HEK293 (cell line): ENCODE measurements around the gene CCDC3.
A peak's percentile ranks its signal among the peaks of the same experiment; 100 is the strongest.

ENCODE experiments used
- CTCF ChIA-PET: fragments of 350-600 bp; formaldehyde crosslinking; extraction: SDS; loops from one replicate; lab custom pipeline; 2021; ENCODE audit warnings: antibody characterized with exemption; lab: Yijun Ruan, JAX
- POLR2A ChIA-PET: fragments of 300-600 bp; formaldehyde crosslinking; extraction: SDS; loops from one replicate; lab custom pipeline; 2020; ENCODE audit warnings: antibody characterized with exemption, inconsistent platforms; lab: Yijun Ruan, JAX
- H3K27ac ChIP-seq: fragments of 200-500 bp; sonication (Bioruptor generic); 2 replicates; pipeline ENCODE4 v1.5.1; 2014; ENCODE audit warnings: low read depth, low read length, control low read depth, inconsistent platforms; ENCODE audit errors: extremely low read depth
- H3K36me3 ChIP-seq, 2 experiments: fragments of 200-500 bp in 1 of 2; sonication (Bioruptor generic) in 1 of 2; 1 replicate in 1 of 2; 2 replicates in 1 of 2; pipeline ENCODE4 v1.5.1; 2014 to 2017; ENCODE audit warnings: inconsistent platforms in 2 of 2, low read length in 2 of 2; ENCODE audit not compliant: control insufficient read depth in 2 of 2, insufficient read depth in 1 of 2
- H3K4me1 ChIP-seq: fragments of 200-500 bp; sonication (Bioruptor generic); 2 replicates; pipeline ENCODE4 v1.5.1; 2014; ENCODE audit warnings: mild to moderate bottlenecking, low read length, inconsistent platforms; ENCODE audit not compliant: control insufficient read depth, insufficient read depth
- H3K4me3 ChIP-seq: 2 replicates; pipeline ENCODE4 v1.5.1; 2011; ENCODE audit warnings: low read depth, mild to moderate bottlenecking, control low read depth, low read length, moderate library complexity
- H3K9me3 ChIP-seq: fragments of 200-500 bp; sonication (Bioruptor generic); 2 replicates; pipeline ENCODE4 v1.5.1; 2014; ENCODE audit warnings: low read depth, low read length, inconsistent platforms; ENCODE audit not compliant: control insufficient read depth, insufficient read depth
- GFI1B ChIP-seq: fragments of 450-650 bp; formaldehyde crosslinking; IDR thresholded peaks from 2 replicates; pipeline ENCODE4 v1.5.1; 2016; ENCODE audit warnings: missing biosample characterization, missing genetic modification characterization
- GLIS2 ChIP-seq: fragments of 450-650 bp; formaldehyde crosslinking; IDR thresholded peaks from 2 replicates; pipeline ENCODE4 v1.5.1; 2016; ENCODE audit warnings: missing biosample characterization, missing genetic modification characterization
- HOXC10 ChIP-seq: sonication (generic); formaldehyde crosslinking; IDR thresholded peaks from 2 replicates; pipeline ENCODE4 v1.8.1; 2023; ENCODE audit warnings: mild to moderate bottlenecking, missing genetic modification reagents
- MEIS1 ChIP-seq: sonication (generic); formaldehyde crosslinking; IDR thresholded peaks from 2 replicates; pipeline ENCODE4 v1.8.1; 2022; ENCODE audit warnings: missing genetic modification reagents, mild to moderate bottlenecking, borderline replicate concordance
- SP2 ChIP-seq: fragments of 450-650 bp; formaldehyde crosslinking; IDR thresholded peaks from 2 replicates; pipeline ENCODE4 v1.5.1; 2016; ENCODE audit warnings: missing biosample characterization, missing genetic modification characterization
- ZIC2 ChIP-seq: fragments of 450-650 bp; formaldehyde crosslinking; IDR thresholded peaks from 2 replicates; pipeline ENCODE4 v1.5.1; 2016; ENCODE audit warnings: missing biosample characterization, missing genetic modification characterization
- ZNF324 ChIP-seq: fragments of 450-650 bp; formaldehyde crosslinking; IDR thresholded peaks from 2 replicates; pipeline ENCODE4 v1.5.1; 2016; ENCODE audit warnings: missing biosample characterization, missing genetic modification characterization
- ZNF354C ChIP-seq: fragments of 450-650 bp; formaldehyde crosslinking; IDR thresholded peaks from 2 replicates; pipeline ENCODE4 v1.5.1; 2016; ENCODE audit warnings: missing biosample characterization, missing genetic modification characterization, low read depth, borderline replicate concordance
- ZNF473 ChIP-seq: fragments of 450-650 bp; formaldehyde crosslinking; IDR thresholded peaks from 2 replicates; pipeline ENCODE4 v1.5.1; 2017; ENCODE audit warnings: missing biosample characterization, missing genetic modification characterization
- ZNF600 ChIP-seq: fragments of 450-650 bp; formaldehyde crosslinking; IDR thresholded peaks from 2 replicates; pipeline ENCODE4 v1.5.1; 2016; ENCODE audit warnings: missing biosample characterization, missing genetic modification characterization
- TF ChIP-seq, protein P1 (sequence below): fragments of 450-650 bp; formaldehyde crosslinking; IDR thresholded peaks from 2 replicates; pipeline ENCODE4 v1.5.1; 2016; ENCODE audit warnings: missing biosample characterization, missing genetic modification characterization
- TF ChIP-seq, protein P2 (sequence below): fragments of 450-650 bp; IDR thresholded peaks from 2 replicates; pipeline ENCODE4 v1.5.1; 2018; ENCODE audit warnings: missing biosample characterization, missing genetic modification characterization
- TF ChIP-seq, protein P3 (sequence below): IDR thresholded peaks from 2 replicates; pipeline ENCODE4 v1.6.1; 2011; ENCODE audit warnings: mild to moderate bottlenecking, low read depth, low read length, borderline replicate concordance
- TF ChIP-seq, protein P4 (sequence below): fragments of 450-650 bp; formaldehyde crosslinking; IDR thresholded peaks from 2 replicates; pipeline ENCODE4 v1.5.1; 2016; ENCODE audit warnings: missing biosample characterization, missing genetic modification characterization
- TF ChIP-seq, protein P5 (sequence below): fragments of 450-650 bp; formaldehyde crosslinking; IDR thresholded peaks from 2 replicates; pipeline ENCODE4 v1.5.1; 2016; ENCODE audit warnings: missing biosample characterization, missing genetic modification characterization
- TF ChIP-seq, protein P6 (sequence below): fragments of 450-650 bp; formaldehyde crosslinking; IDR thresholded peaks from 2 replicates; pipeline ENCODE4 v1.5.1; 2016; ENCODE audit warnings: missing biosample characterization, missing genetic modification characterization
- TF ChIP-seq, protein P7 (sequence below): fragments of 450-650 bp; formaldehyde crosslinking; IDR thresholded peaks from 2 replicates; pipeline ENCODE4 v1.5.1; 2017; ENCODE audit warnings: missing biosample characterization, missing genetic modification characterization
- TF ChIP-seq, protein P8 (sequence below): fragments of 450-650 bp; formaldehyde crosslinking; IDR thresholded peaks from 2 replicates; pipeline ENCODE4 v1.5.1; 2016; ENCODE audit warnings: missing biosample characterization, missing genetic modification characterization
- TF ChIP-seq, protein P9 (sequence below): fragments of 450-650 bp; formaldehyde crosslinking; IDR thresholded peaks from 2 replicates; pipeline ENCODE4 v1.5.1; 2016; ENCODE audit warnings: missing biosample characterization, missing genetic modification characterization

Gene CCDC3

DNA sequence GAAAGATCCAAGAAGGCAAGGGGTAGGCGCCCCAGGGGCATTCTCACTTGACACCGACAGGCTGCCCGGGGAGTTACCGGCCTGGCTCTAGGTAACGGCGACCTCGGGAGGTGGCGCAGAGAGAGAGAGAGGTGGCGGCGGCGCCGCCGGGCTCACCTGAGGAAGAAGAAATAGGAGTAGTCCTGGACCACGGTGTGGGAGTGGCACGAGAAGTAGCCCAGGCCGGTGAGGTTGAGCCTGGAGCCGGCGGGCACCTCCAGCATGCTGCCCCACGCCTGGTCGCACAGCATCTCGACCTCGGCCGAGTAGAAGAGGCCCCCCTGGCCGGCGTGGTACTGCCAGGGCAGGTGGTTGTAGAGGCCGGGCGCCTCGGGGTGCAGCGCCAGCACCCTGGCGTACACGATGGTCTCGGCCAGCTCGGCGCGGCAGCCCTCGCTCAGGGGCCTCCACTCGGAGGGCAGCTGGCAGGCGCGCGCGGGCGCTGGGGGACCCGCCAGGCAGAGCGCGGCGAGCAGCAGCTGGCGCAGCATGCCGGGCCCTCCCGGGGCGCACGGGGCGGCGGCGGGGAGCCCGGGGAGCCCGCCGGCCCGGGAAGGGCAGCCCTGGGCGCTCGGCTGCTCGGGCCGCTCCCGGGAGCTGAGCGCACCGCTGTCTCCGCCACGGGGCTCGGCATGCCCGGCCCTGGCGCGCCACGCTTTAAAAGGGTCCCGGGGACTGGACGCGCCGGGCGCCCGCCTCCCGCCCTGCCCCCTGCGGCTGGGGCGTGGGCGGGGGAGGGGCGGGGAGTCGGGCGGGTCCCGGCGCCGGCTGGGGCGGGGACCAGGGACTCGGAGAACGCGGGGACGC lies at the start of gene CCDC3:
Gene CCDC3 (minus strand): TSS at position 673 of the 846 bp plus-strand sequence. CDS start 143 bp downstream, at position 530.
- Histone ChIP-seq H3K4me3 (peak within 1 kb of the TSS; percentile 45), H3K36me3 (peaks cover 0 to 4% of the 10 kb centered on the region in 2 experiments; a peak in 1 of 3 replicates), H3K27ac (peak within 1 kb of the TSS; percentile 37; the same call in 1 of the 2 replicates), H3K9me3 (no peaks in the 10 kb centered on the region), H3K4me1 (no peaks in the 10 kb centered on the region; the same call in 1 of the 2 replicates)
- CTCF ChIA-PET = interaction anchor here (0.6 to 0.7 kb wide), 2 partner anchors 18 to 77 kb away, joined by 3 read pairs; no protein-coding TSS in a partner anchor
- POLR2A ChIA-PET = interaction anchor here (0.6 kb wide), 1 partner anchor 219 kb away, joined by 5 read pairs; no protein-coding TSS in a partner anchor
- TF ChIP-seq, protein P1, sequence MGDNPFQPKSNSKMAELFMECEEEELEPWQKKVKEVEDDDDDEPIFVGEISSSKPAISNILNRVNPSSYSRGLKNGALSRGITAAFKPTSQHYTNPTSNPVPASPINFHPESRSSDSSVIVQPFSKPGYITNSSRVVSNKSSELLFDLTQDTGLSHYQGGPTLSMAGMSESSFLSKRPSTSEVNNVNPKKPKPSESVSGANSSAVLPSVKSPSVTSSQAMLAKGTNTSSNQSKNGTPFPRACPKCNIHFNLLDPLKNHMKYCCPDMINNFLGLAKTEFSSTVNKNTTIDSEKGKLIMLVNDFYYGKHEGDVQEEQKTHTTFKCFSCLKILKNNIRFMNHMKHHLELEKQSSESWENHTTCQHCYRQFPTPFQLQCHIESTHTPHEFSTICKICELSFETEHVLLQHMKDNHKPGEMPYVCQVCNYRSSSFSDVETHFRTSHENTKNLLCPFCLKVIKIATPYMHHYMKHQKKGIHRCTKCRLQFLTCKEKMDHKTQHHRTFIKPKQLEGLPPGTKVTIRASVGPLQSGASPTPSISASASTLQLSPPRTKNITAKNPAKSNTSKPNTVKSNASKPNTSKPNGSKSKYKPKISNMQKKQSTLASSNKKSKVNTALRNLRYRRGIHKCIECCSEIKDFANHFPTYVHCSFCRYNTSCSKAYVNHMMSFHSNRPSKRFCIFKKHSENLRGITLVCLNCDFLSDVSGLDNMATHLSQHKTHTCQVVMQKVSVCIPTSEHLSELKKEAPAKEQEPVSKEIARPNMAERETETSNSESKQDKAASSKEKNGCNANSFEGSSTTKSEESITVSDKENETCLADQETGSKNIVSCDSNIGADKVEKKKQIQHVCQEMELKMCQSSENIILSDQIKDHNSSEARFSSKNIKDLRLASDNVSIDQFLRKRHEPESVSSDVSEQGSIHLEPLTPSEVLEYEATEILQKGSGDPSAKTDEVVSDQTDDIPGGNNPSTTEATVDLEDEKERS = no peak
- peak; percentile 74 for TF ChIP-seq GLIS2 (tag by site-specific recombination)
- TF ChIP-seq SP2 (tag by site-specific recombination) = 0 out of 2 replicates have a peak, but pooled peaks have one; percentile 22
- TF ChIP-seq, protein P2, sequence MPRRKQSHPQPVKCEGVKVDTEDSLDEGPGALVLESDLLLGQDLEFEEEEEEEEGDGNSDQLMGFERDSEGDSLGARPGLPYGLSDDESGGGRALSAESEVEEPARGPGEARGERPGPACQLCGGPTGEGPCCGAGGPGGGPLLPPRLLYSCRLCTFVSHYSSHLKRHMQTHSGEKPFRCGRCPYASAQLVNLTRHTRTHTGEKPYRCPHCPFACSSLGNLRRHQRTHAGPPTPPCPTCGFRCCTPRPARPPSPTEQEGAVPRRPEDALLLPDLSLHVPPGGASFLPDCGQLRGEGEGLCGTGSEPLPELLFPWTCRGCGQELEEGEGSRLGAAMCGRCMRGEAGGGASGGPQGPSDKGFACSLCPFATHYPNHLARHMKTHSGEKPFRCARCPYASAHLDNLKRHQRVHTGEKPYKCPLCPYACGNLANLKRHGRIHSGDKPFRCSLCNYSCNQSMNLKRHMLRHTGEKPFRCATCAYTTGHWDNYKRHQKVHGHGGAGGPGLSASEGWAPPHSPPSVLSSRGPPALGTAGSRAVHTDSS = no peak
- TF ChIP-seq, protein P3, sequence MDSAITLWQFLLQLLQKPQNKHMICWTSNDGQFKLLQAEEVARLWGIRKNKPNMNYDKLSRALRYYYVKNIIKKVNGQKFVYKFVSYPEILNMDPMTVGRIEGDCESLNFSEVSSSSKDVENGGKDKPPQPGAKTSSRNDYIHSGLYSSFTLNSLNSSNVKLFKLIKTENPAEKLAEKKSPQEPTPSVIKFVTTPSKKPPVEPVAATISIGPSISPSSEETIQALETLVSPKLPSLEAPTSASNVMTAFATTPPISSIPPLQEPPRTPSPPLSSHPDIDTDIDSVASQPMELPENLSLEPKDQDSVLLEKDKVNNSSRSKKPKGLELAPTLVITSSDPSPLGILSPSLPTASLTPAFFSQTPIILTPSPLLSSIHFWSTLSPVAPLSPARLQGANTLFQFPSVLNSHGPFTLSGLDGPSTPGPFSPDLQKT = no peak
- TF ChIP-seq ZNF600 = 0 out of 2 replicates have a peak, but pooled peaks have one; percentile 18
- TF ChIP-seq ZNF473 (tag by site-specific recombination) = no peak
- TF ChIP-seq MEIS1 (CRISPR knock-in tag) = no peak
- TF ChIP-seq ZNF324 = no peak
- no peak for TF ChIP-seq HOXC10
- TF ChIP-seq, protein P4, sequence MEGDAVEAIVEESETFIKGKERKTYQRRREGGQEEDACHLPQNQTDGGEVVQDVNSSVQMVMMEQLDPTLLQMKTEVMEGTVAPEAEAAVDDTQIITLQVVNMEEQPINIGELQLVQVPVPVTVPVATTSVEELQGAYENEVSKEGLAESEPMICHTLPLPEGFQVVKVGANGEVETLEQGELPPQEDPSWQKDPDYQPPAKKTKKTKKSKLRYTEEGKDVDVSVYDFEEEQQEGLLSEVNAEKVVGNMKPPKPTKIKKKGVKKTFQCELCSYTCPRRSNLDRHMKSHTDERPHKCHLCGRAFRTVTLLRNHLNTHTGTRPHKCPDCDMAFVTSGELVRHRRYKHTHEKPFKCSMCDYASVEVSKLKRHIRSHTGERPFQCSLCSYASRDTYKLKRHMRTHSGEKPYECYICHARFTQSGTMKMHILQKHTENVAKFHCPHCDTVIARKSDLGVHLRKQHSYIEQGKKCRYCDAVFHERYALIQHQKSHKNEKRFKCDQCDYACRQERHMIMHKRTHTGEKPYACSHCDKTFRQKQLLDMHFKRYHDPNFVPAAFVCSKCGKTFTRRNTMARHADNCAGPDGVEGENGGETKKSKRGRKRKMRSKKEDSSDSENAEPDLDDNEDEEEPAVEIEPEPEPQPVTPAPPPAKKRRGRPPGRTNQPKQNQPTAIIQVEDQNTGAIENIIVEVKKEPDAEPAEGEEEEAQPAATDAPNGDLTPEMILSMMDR = no peak
- no peak for TF ChIP-seq GFI1B
- no peak for TF ChIP-seq ZNF354C
- TF ChIP-seq, protein P5, sequence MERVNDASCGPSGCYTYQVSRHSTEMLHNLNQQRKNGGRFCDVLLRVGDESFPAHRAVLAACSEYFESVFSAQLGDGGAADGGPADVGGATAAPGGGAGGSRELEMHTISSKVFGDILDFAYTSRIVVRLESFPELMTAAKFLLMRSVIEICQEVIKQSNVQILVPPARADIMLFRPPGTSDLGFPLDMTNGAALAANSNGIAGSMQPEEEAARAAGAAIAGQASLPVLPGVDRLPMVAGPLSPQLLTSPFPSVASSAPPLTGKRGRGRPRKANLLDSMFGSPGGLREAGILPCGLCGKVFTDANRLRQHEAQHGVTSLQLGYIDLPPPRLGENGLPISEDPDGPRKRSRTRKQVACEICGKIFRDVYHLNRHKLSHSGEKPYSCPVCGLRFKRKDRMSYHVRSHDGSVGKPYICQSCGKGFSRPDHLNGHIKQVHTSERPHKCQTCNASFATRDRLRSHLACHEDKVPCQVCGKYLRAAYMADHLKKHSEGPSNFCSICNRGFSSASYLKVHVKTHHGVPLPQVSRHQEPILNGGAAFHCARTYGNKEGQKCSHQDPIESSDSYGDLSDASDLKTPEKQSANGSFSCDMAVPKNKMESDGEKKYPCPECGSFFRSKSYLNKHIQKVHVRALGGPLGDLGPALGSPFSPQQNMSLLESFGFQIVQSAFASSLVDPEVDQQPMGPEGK = no peak; the same call in 1 of the 2 replicates
- TF ChIP-seq, protein P6, sequence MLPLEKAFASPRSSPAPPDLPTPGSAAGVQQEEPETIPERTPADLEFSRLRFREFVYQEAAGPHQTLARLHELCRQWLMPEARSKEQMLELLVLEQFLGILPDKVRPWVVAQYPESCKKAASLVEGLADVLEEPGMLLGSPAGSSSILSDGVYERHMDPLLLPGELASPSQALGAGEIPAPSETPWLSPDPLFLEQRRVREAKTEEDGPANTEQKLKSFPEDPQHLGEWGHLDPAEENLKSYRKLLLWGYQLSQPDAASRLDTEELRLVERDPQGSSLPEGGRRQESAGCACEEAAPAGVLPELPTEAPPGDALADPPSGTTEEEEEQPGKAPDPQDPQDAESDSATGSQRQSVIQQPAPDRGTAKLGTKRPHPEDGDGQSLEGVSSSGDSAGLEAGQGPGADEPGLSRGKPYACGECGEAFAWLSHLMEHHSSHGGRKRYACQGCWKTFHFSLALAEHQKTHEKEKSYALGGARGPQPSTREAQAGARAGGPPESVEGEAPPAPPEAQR (tag by site-specific recombination) = no peak
- TF ChIP-seq, protein P7, sequence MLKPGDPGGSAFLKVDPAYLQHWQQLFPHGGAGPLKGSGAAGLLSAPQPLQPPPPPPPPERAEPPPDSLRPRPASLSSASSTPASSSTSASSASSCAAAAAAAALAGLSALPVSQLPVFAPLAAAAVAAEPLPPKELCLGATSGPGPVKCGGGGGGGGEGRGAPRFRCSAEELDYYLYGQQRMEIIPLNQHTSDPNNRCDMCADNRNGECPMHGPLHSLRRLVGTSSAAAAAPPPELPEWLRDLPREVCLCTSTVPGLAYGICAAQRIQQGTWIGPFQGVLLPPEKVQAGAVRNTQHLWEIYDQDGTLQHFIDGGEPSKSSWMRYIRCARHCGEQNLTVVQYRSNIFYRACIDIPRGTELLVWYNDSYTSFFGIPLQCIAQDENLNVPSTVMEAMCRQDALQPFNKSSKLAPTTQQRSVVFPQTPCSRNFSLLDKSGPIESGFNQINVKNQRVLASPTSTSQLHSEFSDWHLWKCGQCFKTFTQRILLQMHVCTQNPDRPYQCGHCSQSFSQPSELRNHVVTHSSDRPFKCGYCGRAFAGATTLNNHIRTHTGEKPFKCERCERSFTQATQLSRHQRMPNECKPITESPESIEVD (tag by site-specific recombination) = no peak
- TF ChIP-seq, protein P8, sequence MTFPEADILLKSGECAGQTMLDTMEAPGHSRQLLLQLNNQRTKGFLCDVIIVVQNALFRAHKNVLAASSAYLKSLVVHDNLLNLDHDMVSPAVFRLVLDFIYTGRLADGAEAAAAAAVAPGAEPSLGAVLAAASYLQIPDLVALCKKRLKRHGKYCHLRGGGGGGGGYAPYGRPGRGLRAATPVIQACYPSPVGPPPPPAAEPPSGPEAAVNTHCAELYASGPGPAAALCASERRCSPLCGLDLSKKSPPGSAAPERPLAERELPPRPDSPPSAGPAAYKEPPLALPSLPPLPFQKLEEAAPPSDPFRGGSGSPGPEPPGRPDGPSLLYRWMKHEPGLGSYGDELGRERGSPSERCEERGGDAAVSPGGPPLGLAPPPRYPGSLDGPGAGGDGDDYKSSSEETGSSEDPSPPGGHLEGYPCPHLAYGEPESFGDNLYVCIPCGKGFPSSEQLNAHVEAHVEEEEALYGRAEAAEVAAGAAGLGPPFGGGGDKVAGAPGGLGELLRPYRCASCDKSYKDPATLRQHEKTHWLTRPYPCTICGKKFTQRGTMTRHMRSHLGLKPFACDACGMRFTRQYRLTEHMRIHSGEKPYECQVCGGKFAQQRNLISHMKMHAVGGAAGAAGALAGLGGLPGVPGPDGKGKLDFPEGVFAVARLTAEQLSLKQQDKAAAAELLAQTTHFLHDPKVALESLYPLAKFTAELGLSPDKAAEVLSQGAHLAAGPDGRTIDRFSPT (tag by site-specific recombination) = peak; percentile 49; the same call in 1 of the 2 replicates
- TF ChIP-seq, protein P9, sequence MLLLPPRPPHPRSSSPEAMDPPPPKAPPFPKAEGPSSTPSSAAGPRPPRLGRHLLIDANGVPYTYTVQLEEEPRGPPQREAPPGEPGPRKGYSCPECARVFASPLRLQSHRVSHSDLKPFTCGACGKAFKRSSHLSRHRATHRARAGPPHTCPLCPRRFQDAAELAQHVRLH (tag by site-specific recombination) = no peak
- TF ChIP-seq ZIC2 (tag by site-specific recombination) = peak; percentile 49
